Raji (cell line): Measurements from ENCODE around the gene CIAO3.

Experiments
- POLR2A ChIP-seq: IDR thresholded peaks from 2 replicates; pipeline ENCODE4 v1.6.1; 2011; ENCODE audit warnings: low read depth, low read length, control low read depth; ENCODE audit not compliant: insufficient read depth

Gene CIAO3

DNA sequence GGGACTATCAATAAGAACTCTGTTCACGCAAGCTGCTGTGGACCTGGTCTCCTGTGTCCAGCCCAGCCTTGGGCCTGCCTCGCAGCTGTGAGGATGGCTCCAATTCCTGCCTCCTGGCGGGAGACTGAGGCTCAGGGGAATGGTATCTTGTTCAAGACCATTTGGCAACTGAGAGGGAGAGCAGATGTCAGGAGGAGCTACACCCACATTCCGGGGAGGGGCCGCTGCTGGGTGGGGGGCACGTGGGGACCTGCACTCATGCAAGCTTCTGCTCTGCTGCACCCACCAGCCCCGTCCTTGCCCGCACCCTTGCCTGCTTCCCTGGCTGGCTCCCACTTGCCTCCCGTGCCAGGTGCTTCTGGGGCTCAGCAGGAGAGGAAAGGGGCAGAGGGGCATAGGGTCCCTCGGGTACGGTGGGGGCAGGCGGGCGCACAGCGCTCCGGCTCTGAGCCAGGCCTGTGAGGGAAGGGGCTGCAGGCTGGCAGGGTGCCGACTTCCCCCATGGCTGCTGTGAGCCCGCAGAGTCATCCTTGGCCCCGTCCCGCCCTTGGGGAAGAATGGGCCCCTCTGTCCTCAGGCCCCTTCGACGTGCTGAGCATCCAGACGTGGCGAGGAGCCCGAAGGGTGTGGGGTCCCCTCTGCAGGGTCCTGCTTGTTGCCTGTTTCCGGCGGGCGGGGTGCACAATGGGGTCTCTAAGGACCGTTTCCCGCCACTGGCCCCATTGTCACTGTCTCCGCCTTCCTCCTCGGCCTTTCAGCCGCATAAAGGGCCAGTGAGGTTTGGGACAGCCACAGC lies 23.1 kb downstream of the CIAO3 start:
- no peak; the same call in none of the 2 replicates for TF ChIP-seq POLR2A

DNA sequence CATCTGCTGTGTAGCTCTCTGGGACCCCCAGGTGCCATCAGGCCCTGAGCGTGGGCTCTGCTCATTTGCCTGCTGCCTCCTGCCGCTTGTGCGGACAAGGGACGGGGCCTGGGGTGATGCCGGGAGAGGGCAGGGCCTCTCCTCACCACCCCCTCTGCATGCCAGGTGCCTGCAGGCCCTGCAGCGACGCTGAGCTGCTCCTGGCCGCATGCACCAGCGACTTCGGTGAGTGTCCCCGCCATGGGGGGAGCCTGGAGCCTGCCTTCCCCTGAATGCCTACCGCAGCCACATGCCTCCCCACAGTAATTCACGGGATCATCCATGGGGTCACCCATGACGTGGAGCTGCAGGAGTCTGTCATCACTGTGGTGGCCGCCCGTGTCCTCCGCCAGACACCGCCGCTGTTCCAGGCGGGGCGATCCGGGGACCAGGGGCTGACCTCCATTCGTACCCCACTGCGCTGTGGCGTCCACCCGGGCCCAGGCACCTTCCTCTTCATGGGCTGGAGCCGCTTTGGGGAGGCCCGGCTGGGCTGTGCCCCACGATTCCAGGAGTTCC lies 23.9 kb downstream of the CIAO3 start:
- TF ChIP-seq POLR2A, result no peak; the same call in 1 of the 2 replicates

DNA sequence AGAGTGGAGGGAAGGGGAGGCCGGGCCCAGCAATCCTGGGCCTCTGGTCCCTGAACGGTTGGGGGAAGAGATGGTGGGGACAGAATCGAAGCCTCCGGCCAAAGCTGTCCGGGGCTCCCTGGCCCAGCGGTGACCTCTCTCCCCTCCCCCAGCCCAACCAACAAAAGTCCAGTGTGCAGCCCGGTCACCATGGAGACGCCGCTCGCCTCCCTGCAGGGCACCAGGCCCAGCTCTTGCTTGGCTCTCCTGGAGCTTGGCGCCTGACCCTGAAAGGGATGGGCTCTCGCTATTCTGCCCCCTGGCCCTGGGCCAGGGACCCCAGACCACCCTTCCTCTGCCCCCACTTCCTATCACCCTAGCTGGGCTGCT lies 24.6 kb downstream of the CIAO3 start:
- no peak for TF ChIP-seq POLR2A

DNA sequence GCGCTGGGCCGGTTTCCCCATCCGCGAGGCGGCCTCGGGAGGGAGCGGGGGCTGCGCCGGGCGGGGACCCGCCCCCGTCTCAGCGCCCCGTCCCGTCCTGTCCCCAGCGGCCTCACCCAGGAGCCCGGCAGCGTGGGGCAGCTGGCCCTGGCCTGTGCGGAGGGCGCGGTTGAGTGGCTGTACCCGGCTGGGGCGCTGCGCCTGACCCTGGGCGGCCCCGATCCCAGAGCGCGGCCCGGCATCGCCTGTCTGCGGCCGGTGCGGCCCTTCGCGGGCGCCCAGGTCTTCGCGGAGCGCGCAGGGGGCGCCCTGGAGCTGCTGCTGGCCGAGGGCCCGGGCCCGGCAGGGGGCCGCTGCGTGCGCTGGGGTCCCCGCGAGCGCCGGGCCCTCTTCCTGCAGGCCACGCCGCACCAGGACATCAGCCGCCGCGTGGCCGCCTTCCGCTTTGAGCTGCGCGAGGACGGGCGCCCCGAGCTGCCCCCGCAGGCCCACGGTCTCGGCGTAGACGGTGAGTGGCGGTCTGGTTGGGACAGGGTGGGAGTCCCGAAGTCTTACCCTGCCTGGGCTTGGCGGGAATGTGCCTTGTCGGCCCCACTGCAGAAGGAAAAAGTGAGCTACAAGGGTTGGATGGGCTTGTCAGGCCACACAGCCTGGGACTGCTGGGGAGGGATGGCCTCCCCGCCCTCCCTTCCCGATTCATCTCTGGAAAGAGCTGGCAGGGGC lies 25.2 kb downstream of the CIAO3 start:
- peak; percentile 35; the same call in 1 of the 2 replicates for TF ChIP-seq POLR2A

DNA sequence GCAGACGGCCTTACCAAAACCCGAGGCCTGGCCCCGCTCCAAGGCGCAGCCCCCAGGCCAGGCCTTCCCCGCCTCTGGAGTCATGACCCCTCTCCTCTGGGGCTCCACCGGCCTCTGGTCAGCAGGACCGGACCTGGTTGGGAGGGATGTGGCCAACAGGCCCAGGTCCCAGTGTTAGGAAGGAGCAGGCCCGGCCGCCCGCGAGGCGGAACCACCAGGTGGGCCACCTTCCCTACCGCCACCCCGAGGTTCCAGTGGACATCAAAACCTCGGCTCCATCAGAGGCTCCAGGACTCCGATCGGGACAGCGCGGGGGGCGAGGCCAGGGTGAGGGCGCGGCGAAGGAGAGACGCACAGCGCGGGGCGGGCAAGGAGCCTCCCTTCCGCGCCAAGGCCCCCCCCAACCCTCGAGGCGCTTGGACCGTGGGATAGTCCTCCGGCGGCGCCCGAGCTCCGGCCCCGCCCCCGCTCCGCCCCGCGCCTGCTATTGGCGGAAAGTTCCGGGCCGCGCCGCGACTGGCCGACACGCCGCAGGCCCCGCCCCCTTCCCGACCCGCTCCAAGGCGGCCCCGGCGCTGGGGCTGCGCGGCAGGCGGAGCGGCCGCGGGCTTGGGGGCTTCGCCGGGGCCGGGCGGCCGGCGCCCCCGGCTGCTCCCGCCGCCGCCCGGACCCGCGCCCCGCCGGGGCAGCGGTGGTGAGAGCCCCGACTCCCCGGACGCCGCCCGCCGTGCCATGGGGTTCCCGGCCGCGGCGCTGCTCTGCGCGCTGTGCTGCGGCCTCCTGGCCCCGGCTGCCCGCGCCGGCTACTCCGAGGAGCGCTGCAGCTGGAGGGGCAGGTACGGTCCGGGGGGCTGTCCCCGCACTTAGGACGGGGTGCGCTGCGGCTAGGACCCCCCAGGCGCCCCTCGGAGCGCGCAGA lies 26.0 kb downstream of the CIAO3 start, which contains the start of gene METRN:
Gene METRN, plus strand, starts transcription at position 561 of the 919 bp plus-strand sequence. Its CDS starts 172 bp downstream, at position 733.
- TF ChIP-seq POLR2A, result no peak; the same call in 1 of the 2 replicates

DNA sequence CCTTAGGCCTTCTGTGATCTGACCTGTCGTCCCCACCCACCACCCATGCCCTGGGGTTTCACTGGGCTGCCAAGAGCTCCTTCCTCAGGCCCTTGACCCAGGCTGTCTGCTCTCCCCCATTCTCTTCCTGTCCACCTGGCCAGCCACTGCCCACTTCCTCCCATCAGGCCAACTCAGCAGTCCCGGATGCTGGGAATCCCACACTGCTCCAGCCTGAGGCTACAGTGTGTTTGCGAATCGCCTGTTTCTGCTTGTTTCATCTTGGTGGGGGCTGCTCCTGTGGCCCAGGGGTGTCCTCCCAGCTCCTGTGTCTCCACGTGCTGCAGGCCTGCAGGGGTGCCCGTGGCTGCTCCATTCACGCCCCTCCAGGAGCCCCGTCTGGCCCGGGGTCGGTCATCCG lies 26.7 kb downstream of the CIAO3 start:
- no peak; the same call in 1 of the 2 replicates for TF ChIP-seq POLR2A

DNA sequence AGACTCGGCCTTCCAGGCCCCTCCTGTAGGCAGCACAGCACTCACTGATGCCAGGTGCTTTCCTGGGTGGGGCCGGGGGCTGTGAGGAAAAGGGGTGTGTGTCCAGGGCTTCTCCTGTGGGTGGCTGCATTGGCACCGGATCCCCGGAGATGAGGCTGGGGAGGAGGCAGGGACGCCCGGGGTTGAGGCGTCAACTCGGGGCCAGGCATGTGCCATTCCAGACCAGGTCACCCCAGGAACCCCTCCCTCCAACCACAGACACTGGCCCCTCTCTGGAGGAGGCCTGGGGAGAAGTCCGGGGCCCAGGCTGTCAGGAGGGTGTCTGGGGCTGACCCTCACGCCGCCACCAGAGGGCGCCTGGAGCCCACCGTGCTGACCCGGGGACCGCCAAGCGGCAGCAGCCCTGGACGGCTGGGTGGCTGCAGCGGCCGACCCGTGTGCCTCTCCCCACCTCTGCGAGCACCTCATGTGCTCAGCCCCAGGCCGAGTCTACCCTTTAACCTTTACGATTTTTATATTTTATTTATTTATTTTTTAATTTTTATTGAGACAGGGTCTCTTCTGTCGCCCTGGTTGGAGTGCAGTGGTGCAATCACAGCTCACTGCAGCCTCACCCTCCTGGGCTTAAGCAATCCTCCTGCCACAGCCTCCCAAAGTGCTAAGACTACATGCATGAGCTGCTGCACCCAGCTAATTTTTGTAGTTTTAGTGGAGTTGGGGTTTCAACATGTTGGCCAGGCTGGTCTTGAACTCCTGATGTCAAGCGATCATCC lies 29.1 kb downstream of the CIAO3 start:
- TF ChIP-seq POLR2A, result no peak; the same call in 1 of the 2 replicates

DNA sequence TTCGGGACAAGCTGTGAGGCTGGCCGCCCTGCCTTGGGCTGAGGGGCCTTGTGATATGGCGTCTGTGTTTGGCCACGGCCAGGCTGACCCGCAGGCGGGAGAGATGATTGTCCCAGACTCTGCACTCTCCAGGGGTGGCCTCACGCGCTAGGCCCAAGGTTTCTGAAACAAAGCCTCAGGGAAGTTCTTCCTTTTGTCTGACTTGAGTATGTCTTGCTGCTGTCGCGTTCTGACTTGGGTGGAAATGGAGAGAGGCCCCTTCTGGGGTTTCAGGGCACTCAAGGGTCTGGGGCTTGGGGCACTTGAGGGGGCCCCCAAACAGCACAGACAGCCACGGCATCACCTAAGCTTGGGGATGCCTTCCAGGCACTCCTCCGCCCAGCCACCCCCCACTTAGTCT lies 29.7 kb downstream of the CIAO3 start:
- no peak for TF ChIP-seq POLR2A

DNA sequence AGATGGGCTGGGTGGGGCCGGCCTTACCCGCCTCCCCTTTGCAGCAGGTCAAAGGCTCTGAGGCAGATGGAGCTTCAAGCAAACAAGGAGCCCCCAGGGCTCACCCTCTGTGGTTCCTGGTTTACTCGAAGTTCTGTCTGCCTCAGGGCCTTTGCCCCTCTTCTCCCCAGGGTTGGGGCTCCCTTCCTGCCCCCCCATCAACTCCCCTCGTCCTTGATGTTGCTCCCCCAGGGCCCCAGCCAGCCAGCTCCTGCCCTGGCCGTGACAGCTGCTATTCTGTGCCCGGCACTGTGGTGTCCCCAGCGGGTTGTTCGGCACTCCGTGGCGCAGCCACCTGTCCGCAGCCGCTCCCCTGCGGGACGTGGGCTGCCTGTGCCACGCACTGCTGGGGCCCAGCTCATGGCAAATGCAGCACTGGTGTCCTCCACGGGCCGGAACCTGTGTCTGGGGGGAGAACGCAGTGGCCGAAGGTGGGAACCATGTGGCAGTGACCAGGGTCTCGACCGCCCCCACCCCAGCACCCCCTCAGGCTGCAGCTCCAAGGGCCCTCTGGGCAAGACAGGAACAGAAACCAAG lies 30.2 kb downstream of the CIAO3 start:
- TF ChIP-seq POLR2A, result no peak

DNA sequence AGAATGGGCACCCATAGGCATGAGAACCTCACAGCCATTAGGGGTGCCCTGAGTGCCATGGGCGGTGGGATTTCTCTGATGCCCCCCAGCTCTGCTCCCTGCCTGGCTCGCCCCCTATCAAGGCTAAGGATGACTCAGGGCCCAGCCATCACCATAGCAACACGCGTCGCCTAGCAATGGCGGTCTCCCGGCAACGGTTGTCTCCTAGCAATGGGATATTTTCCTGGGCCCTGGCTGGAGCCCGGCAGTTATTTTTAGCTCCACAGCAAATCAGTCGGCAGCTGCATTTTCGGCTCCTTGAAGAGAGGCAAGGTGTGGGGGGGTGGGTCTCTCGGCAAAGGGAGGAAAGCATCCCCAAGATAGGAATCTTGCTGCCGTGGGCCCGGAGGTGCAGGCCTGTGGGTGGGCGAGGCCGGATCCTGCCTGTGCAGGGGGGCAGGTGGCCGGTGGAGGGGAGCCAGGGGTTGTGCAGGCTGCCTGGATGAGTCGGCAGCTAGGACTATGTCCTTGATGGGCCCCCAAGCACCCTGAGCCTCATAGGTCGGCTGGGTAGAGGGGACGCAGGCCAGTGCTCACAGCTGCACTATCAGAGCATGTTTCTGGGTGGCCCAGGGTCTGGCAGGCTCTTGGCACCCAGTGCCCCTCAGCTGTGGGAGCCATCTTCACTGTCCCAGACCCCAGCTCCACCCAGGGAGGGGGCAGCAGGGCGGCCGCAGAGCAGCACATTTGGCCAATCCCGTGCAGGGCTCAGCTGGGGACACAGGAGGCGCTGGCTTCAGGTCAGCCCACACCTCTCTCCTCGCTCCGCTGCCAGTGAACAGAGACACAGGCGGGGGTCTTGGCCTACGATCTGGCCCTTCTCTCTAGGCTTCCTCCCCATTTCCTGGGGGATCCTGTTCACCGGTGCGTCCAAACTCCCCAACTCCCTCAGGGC lies 31.0 kb downstream of the CIAO3 start:
- TF ChIP-seq POLR2A, result no peak

DNA sequence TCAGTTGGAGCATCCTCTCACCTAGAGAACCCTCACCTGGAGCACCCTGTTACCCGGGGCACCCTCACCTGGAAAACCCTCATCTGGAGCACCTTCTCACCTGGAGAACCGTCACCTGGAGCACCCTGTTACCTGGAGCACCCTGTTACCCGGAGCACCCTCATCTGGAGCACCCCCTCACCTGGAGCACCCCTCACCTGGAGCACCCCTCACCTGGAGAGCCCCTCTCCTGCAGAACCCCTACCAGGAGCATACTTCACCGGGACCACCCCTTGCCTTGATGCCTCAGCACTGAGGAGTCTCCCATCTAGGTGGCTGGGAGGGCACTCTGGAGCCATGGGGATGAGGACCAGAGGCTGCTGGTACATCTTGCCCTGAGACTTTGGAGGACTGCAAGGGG lies 31.8 kb downstream of the CIAO3 start:
- no peak for TF ChIP-seq POLR2A

DNA sequence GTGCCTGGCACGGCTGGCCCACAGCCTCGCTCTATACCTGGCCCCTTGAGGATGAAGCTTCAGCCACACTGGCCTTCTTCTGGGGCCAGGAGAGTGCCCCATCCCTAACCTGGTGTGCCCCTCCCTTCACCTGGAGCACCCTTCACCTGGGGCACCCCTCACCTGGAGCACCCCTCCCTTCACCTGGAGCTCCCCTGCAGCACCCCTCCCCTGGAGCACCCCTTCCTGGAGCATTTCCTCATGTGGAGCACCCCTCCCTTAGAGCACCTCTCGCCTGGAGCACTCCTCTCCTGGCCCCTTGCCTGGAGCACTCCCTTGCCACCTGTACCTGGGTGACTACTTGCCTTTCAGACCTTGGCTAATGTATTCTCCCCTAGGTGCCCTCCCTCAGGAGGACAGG lies 32.8 kb downstream of the CIAO3 start:
- TF ChIP-seq POLR2A, result no peak
